ENCODE data around the gene FITM1. TPM values are rescaled to one million over a fixed set of nuclear protein-coding genes. Genes with fewer than 3 reads are reported as not detected.

The FITM1 gene
- total RNA-seq, 2 donors from 2014 or later = 0.67 to 1.8 TPM

GRCh38 chr14:24132976-24133375 lies 2.5 kb downstream of the FITM1 start:
- Mint-ChIP-seq H3K36me3 (peaks cover 4% of the 10 kb centered on the region), H3K4me1 (ENCODE audit: low read depth in 2 of 2) (peaks cover 16% of the 10 kb centered on the region in 2 donors)

DNA sequence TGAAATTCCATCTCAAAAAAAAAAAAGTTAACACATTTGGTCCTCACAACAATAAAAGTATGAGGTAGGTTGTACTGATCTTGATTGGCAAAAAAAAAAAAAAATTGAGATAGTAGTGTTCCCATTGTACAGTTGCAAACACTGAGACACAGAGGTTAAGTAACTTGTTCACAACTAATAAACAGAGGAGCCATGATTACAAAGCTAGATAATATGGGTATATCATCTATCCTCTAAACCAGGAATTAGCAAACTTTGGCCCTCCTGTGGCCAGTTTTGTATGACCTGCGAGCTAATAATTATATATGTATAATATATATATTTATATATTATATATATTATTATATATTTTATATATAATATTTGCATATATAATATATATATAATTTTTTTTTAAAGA lies 3.3 kb downstream of the FITM1 start:
- Mint-ChIP-seq H3K27ac (no peak overlapping the region), H3K4me3 (no peak overlapping the region), H3K27me3 (no peaks in the 10 kb centered on the region), H3K4me1 (ENCODE audit: low read depth in 2 of 2) (peaks cover 19 to 21% of the 10 kb centered on the region in 2 donors), H3K9me3 (no peaks in the 10 kb centered on the region), H3K36me3 (peaks cover 4% of the 10 kb centered on the region)
- DNase-seq (ENCODE audit: low spot score) = no peak
- ATAC-seq = no peak

More at GRCh38 chr14:24132976-24133375, 2.5 kb downstream of the FITM1 start:
- Mint-ChIP-seq H3K27me3 (no peaks in the 10 kb centered on the region), H3K27ac (no peak overlapping the region), H3K4me3 (no peak overlapping the region), H3K9me3 (no peaks in the 10 kb centered on the region)
- ATAC-seq (no peak), DNase-seq (ENCODE audit: low spot score) (peak; percentile 16)

DNA sequence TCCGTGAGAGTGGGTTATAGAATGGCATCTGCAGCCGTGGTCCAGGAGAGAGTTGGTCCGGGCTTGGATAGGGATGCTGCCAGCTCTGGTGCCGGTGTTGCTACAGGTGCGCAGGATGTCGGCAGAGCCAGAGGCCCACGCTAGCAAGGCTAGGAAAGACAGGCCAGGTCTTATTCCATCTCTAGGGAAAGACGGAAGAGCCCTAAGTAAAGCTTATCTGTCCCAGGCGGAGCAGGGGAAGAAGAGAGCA lies 5.0 kb downstream of the FITM1 start:
- peaks cover 13% of the 10 kb centered on the region for H3K36me3 Mint-ChIP-seq
- H3K4me3 Mint-ChIP-seq = peak overlapping the region; percentile 89
- DNase-seq (ENCODE audit: low spot score) (no peak), ATAC-seq (no peak)
- H3K4me1 Mint-ChIP-seq (ENCODE audit: low read depth in 2 of 2) = peaks cover 31% of the 10 kb centered on the region in 2 donors
- peak overlapping the region; percentile 59 to 84 for H3K27ac Mint-ChIP-seq
- H3K27me3 Mint-ChIP-seq = no peaks in the 10 kb centered on the region
- H3K9me3 Mint-ChIP-seq = no peaks in the 10 kb centered on the region

DNA sequence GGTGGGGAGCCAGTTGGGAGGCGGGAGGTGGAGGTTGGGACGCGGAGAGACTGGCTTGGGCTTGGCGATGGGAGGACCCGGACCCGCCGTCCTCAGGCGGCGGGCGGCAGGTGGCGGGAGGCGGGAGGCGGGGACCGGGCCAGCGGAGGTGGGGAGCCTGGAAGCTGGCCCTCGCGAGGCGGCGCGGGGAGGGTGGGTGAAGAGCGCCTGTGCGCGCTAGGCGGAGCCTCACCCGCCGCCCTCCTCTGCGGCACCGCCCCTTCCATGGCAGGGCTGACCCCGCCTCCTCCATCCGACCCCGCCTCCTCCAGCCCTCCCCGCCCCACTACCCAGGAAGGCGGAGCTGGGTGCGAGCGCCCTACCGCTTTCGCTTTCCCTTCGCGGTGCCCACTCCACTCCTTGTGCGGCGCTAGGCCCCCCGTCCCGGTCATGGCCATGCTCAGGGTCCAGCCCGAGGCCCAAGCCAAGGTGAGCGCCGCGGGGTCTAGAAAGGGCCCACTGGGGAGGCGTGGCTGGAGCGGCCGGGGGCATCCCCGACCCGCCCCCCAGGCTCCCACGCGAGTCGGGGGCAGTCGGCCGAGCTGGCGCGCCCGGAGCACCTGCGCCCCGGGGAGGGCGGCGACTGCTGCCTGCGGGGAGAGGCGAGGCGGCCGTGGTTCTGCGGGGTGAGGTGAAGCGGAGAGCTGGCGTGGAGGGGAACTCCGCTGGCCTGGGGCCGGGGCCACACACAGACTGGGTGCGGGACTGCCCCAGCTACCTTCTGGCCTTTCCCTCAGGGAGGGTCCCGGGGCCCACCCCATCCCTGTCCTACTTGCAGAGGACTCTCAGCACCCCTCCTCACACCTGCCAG lies 5.6 kb downstream of the FITM1 start, which contains the start of gene PSME1:
Gene PSME1 (plus strand): TSS at position 361 of the 850 bp plus-strand sequence. CDS start 69 bp downstream, at position 430.
- peak within 1 kb of the TSS; percentile 89 for H3K4me3 Mint-ChIP-seq

DNA sequence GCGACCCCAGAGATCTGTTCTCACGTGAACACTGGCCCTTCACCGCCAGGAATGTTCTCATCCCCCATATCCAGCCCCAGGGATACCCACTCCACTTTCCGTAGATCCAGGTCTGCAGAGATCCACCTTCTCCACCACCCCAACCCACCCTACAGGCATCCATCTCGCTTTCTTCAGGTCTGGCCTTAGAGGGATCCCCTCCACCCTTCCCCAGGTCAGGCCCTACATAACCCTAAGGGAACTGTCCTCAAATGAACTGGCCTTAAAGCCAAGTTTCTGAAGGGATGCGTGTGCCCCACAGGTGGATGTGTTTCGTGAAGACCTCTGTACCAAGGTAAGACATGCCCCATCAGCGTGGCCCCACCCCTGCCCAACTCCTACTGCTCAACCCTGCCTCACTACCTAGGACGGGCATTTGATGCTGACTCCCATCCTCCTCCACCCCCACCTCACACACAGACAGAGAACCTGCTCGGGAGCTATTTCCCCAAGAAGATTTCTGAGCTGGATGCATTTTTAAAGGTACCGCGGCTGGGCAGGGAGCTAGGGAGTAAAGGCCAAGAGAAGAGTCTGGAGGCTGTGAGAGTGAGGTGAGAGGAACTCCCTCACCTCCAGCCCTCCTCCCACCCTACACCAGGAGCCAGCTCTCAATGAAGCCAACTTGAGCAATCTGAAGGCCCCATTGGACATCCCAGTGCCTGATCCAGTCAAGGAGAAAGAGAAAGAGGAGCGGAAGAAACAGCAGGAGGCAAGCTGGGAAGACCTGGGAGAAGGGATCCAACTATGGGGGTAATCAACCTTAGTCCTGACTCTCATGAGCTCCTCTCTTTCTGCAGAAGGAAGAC lies 6.4 kb downstream of the FITM1 start:
- Mint-ChIP-seq H3K4me1 (ENCODE audit: low read depth in 2 of 2) (peaks cover 34 to 39% of the 10 kb centered on the region in 2 donors), H3K27me3 (no peaks in the 10 kb centered on the region), H3K9me3 (no peaks in the 10 kb centered on the region), H3K27ac (peak overlapping the region; percentile 83 to 90), H3K36me3 (peaks cover 13% of the 10 kb centered on the region), H3K4me3 (peak overlapping the region; percentile 89)
- ATAC-seq = no peak
- no peak for DNase-seq (ENCODE audit: low spot score)

More for the DNA sequence above, 5.6 kb downstream of the FITM1 start, which contains the start of gene PSME1:
- peak within 1 kb of the TSS; percentile 83 to 90 for H3K27ac Mint-ChIP-seq
- H3K36me3 Mint-ChIP-seq = peaks cover 13% of the 10 kb centered on the region
- no peaks in the 10 kb centered on the region for H3K9me3 Mint-ChIP-seq
- H3K4me1 Mint-ChIP-seq (ENCODE audit: low read depth in 2 of 2) = peaks cover 31 to 35% of the 10 kb centered on the region in 2 donors
- H3K27me3 Mint-ChIP-seq = no peaks in the 10 kb centered on the region
- peak; percentile 96 for DNase-seq (ENCODE audit: low spot score)
- peak; percentile 98 to 99 for ATAC-seq

DNA sequence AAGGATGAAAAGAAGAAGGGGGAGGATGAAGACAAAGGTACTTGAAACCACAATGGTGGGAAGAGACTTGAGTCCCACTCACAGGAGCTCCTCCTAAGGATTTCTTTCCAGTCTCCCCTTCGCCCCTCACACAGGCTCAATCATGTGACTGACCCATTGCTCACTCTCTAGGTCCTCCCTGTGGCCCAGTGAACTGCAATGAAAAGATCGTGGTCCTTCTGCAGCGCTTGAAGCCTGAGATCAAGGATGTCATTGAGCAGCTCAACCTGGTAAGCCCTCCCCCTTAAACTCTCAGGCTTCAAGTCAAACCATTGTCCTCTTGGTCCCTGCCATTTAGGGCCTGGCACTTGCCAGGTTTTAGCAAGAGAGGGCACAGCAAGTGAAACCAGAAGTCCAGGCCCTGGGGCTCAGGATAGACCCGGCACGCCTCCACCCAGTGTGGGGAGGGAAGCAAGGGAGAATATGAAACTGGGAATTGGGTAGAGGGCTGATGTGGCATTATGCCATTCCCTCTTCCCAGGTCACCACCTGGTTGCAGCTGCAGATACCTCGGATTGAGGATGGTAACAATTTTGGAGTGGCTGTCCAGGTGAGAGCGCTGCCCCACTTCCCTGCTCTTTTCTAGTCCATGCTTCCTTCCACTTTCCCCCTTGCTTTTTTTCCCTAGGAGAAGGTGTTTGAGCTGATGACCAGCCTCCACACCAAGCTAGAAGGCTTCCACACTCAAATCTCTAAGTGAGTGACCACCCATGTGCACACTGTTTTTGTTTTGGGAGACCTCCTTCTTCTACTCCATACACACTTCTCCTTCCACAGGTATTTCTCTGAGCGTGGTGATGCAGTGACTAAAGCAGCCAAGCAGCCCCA lies 7.3 kb downstream of the FITM1 start:
- H3K36me3 Mint-ChIP-seq = peaks cover 14% of the 10 kb centered on the region
- peak overlapping the region; percentile 89 for H3K4me3 Mint-ChIP-seq
- peak overlapping the region; percentile 83 to 90 for H3K27ac Mint-ChIP-seq
- no peaks in the 10 kb centered on the region for H3K27me3 Mint-ChIP-seq
- no peaks in the 10 kb centered on the region for H3K9me3 Mint-ChIP-seq
- DNase-seq (ENCODE audit: low spot score) (no peak), ATAC-seq (no peak)
- peaks cover 39 to 44% of the 10 kb centered on the region in 2 donors for H3K4me1 Mint-ChIP-seq (ENCODE audit: low read depth in 2 of 2)

- Mint-ChIP-seq H3K36me3 (peaks cover 19% of the 10 kb centered on the region), H3K27me3 (no peaks in the 10 kb centered on the region), H3K4me1 (ENCODE audit: low read depth in 2 of 2) (peaks cover 46 to 52% of the 10 kb centered on the region in 2 donors), H3K4me3 (peak overlapping the region; percentile 85), H3K27ac (peak overlapping the region; percentile 86 to 97), H3K9me3 (no peaks in the 10 kb centered on the region)
- ATAC-seq (no peak), DNase-seq (ENCODE audit: low spot score) (no peak)
Measured at GRCh38 chr14:24138396-24139271, 8.2 kb downstream of the FITM1 start.

- Mint-ChIP-seq H3K4me3 (peak overlapping the region; percentile 85), H3K27me3 (no peaks in the 10 kb centered on the region), H3K36me3 (peaks cover 23% of the 10 kb centered on the region), H3K4me1 (ENCODE audit: low read depth in 2 of 2) (peaks cover 54 to 59% of the 10 kb centered on the region in 2 donors), H3K27ac (peak overlapping the region; percentile 86 to 97), H3K9me3 (no peaks in the 10 kb centered on the region)
- no peak for DNase-seq (ENCODE audit: low spot score)
- ATAC-seq = no peak
Measured at GRCh38 chr14:24139272-24139934, 8.9 kb downstream of the FITM1 start.

- Mint-ChIP-seq H3K27me3 (no peaks in the 10 kb centered on the region), H3K4me3 (peak within 1 kb of the TSS; percentile 85), H3K36me3 (peaks cover 35% of the 10 kb centered on the region), H3K27ac (peak within 1 kb of the TSS; percentile 86 to 97), H3K4me1 (ENCODE audit: low read depth in 2 of 2) (peaks cover 64 to 65% of the 10 kb centered on the region in 2 donors), H3K9me3 (no peaks in the 10 kb centered on the region)
- ATAC-seq (peak; percentile 95), DNase-seq (ENCODE audit: low spot score) (peak; percentile 99)
Measured at GRCh38 chr14:24141097-24141880, 10.8 kb downstream of the FITM1 start, which contains the start of gene EMC9. TSS of gene EMC9 (minus strand) at chr14:24141591. CDS start at chr14:24141304, 287 bp downstream.

DNA sequence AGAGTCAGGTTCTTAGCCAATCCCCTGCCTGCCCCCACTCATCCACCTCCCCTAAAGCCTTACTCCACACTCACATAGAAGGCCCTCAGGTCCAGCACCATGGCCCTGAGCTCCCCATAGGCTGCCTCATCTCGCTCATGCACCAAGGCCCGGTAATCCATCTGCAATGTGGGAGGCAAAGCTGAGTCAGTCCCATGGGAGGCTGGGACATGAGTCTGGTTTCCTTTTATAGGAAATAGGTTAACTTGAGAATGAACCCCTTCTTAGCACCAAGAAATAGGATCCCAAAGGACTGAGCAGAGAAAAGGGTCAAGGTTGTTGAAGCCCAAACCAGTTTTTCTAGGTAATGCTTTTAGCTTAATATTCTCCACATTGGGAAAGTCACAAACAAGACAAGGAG lies 13.1 kb downstream of the FITM1 start:
- Mint-ChIP-seq H3K27ac (peak overlapping the region; percentile 86 to 97), H3K4me1 (ENCODE audit: low read depth in 2 of 2) (peaks cover 57 to 63% of the 10 kb centered on the region in 2 donors), H3K9me3 (no peaks in the 10 kb centered on the region), H3K4me3 (peak overlapping the region; percentile 94), H3K36me3 (peaks cover 31% of the 10 kb centered on the region), H3K27me3 (no peaks in the 10 kb centered on the region)
- DNase-seq (ENCODE audit: low spot score) (no peak), ATAC-seq (no peak)

GRCh38 chr14:24144451-24144850 lies 14.0 kb downstream of the FITM1 start:
- Mint-ChIP-seq H3K4me1 (ENCODE audit: low read depth in 2 of 2) (peaks cover 60 to 61% of the 10 kb centered on the region in 2 donors), H3K36me3 (peaks cover 26% of the 10 kb centered on the region), H3K4me3 (peak overlapping the region; percentile 94), H3K9me3 (no peaks in the 10 kb centered on the region), H3K27ac (peak overlapping the region; percentile 64 to 86), H3K27me3 (no peaks in the 10 kb centered on the region)
- ATAC-seq = no peak
- DNase-seq (ENCODE audit: low spot score) = no peak

All from natural killer cell treated with Interleukin-12 subunit alpha and Interleukin-12 subunit beta and Interleukin-15 and Interleukin-18, amount 100 ng/mL, for 72 hours (primary cell).